ENCODE measurements around the gene RAB10.
"Not testable (repeated sequence)": the region's sequence is repeated elsewhere in the genome, so short reads cannot be mapped to it uniquely, and the experiment has no call there.

RAB10 gene

DNA sequence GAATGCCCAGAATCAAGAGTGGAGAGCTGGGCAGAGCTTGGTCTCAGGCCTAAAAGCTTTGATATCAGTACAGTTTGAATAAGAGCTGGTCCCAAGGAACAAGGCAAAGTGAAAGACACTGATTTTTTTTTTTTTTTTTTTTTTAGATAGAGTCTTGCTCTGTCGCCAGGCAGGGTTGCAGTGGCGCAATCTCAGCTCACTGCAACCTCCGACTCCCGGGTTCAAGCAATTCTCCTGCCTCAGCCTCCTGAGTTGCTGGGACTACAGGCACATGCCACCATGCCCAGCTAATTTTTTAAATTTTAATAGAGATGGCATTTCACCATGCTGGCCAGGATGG lies 17.2 kb upstream of the RAB10 start:
- DNase-seq: not testable (repeated sequence)

- DNase-seq: no peak
Observed at GRCh38 chr2:26017464-26018183, 16.3 kb upstream of the RAB10 start.

DNA sequence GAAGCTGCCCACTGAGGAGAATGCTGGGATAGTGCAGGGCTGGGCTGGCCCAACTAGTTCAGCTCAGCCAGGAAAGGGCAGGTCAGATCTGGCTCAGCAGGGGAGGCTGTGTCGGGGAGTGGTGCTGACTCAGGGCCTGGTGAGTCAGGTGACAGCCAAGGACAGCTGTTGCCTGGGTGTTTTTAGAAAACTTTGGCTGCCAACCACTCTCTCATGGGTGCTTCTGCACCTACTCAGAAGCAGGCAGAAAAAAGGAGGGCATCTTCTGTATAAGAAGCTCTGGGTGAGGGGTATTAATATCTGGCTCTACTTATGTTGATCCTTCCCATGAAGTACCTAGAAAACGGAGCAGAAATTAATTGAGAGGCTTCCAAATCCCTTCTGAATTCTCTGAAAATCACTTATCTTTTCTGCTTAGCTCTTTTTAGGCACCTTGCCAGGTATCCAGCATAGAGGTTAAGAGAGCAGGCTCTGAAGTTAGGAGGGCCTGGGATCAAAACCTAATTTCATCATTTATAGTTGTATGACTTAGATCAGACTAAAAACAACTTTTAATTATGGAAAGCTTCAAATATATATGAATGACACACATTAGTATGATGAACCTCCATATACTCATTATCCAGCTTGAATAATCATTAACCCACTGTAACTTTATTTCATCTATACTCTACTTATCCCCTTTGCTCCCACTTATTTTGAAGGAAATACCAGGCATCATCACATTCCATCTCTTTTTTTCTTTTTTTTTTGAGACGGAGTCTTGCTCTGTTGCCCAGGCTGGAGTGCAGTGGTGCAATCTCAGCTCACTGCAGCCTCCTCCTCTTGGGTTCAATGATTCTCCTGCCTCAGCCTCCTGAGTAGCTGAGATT lies 15.5 kb upstream of the RAB10 start:
- peak in 1 of 2 experiments; percentile 36 for DNase-seq

GRCh38 chr2:26020231-26020640 lies 13.6 kb upstream of the RAB10 start:
- DNase-seq: no peak

- DNase-seq: no peak
Observed at GRCh38 chr2:26024260-26024659, 9.6 kb upstream of the RAB10 start.

- no peak for DNase-seq
Observed at GRCh38 chr2:26025509-26025908, 8.4 kb upstream of the RAB10 start.

DNA sequence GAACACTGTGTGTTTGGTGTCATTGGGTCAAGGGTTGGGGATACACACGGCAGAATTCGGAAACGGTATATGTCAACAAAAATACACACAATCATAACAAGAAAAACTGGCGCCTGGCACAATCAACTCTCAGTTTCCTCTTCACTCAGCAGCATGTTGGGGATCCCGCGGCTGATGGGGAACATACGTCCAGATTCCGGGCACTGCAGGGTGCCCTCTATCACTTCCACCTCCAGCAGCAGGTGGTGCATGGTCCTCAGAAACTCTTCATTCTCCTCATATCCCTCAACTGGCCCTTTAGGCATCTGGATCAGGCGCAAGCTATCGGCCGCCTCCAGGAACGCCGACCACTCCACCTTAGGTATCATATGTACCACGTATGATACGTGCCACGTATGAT lies 5.8 kb upstream of the RAB10 start:
- DNase-seq: not testable (repeated sequence)

- DNase-seq: not testable (repeated sequence)
Observed at GRCh38 chr2:26032586-26033269, 1.2 kb upstream of the RAB10 start.

DNA sequence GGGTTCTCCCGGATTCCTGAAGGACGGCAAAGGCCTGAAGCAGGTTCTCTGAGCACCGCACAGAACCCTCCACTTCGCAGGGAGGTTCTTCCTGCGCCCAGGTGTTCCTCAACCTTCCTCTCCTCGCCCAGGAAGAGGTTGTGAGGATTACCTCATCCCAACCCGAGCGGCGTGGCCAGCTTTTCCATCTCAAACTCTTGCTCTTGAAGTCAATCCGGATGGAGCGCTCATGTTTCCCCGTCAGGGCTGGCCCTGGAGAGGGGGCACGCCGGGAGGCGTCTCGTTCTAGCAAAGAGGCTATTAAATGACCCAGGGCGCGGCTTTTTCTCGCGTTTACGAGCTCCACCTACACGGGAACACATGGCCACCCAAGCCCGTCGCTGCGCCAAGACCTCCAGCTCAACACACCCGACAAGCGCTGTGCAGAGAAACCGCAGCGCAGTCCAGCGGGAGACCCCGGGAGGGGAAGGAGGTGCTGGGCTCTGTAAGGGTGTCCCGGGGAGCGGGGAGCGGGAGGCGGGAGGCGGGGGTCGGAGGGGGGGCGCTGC lies 540 bp upstream of the RAB10 start:
- DNase-seq: peak; percentile 87 to 89

DNA sequence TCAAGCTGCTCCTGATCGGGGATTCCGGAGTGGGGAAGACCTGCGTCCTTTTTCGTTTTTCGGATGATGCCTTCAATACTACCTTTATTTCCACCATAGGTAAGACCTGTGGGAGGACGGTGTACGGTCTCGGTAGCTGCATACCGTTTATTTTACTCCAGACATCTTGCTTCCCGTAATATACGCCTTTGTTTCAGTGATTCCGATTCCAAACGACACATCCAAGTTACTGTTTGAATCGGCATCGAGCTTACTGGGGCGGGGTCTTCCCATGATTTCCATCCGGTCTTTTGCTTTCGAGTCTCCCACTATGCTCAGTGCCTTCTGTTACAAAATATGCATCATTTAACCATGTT lies 731 bp downstream of the RAB10 start:
- DNase-seq: peak in 1 of 2 experiments; percentile 37

- DNase-seq: peak; percentile 13 to 32
Observed at GRCh38 chr2:26035090-26035743, 1.3 kb downstream of the RAB10 start.

GRCh38 chr2:26039603-26040323 lies 5.9 kb downstream of the RAB10 start:
- no peak for DNase-seq

- no peak for DNase-seq
Observed at GRCh38 chr2:26043109-26043508, 9.2 kb downstream of the RAB10 start.

DNA sequence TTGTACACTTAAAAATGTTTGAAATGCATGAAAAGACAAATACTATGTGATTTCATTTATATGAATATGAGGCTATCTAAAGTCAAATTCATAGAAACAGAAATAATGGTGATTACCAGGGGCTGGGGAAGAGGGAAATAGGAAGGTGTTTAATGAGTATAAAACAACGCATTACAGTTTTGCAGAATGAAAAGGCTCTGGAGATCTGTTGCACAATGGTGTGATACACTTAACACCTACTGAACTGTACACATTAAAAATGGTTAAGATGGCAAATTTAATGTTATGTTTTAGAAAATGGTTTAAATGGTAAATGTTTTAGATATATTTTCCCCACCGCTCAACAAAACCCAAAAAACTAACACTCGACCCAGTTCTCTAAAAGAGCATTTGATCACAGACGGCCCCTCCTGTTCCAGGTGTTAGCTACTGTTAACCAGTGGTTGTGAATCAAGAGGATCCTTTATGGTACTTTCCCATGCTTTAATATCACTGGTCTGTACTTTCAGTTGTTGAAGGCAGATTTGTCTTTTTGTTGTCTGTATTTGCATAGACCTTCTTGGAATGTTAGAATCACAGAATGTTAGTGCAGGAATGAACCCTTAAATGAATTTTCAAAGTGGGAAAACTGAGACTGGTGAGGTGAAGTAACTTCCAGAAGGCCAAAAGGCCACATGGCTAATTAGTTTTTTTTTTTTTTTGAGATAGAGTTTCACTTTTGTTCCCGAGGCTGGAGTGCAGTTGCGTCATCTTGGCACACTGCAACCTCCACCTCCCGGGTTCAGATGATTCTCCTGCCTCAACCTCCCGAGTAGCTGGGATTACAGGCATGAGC lies 10.2 kb downstream of the RAB10 start:
- no peak for DNase-seq

- no peak for DNase-seq
Observed at GRCh38 chr2:26048791-26049190, 14.9 kb downstream of the RAB10 start.

DNA sequence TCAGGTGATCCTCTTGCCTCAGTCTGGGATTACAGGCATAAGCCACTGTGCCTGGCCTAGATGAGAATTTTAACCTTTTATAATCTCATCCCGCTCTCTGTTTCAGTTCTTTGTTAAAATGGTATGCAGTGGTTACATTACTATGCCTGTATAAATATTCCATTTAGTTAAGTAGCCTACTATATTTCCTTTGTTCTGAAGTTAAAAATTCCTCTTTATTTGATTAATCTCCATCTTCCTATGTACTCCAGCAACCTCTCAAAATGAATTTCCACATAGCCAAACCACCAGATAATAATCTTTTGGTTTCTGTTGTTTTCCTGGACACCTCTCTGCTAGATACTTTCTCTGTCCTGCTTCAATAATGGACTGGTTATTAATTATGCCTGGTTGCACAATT lies 15.8 kb downstream of the RAB10 start:
- DNase-seq: no peak

GRCh38 chr2:26052740-26053139 lies 18.9 kb downstream of the RAB10 start:
- DNase-seq: no peak

DNA sequence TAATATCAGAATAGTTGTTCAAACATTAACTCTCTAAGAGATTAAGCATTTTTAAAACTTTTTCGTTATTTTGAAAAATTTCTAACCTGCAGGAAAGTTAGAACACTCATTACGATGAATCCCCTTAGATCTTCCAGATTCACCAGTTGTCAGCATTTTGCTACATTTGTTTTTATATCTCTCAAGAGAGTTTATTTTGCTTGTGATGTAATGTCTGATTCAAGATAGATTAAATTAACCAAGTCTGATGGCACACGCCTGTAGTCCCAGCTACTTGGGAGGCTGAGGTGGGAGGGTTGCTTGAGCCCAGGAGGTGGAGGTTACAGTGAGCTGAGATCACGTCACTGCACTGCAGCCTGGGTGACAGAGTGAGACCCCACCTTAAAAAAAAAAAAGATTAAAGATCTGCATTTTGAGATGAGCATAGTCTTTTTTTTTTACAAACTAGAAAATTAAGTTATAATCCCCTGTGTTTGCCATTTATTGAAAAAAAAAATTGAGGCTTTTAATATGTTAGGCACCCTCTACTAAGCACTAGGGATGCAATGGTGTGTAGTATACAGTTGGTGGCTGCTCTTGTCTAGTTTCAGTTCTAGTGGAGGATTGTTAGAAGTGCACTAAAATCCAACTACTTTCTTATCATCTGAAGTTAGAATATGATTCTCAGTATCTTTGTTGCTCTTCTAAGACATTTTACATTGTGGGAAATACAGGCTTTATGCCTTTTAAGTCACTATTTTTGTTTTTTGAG lies 20.9 kb downstream of the RAB10 start:
- DNase-seq: peak; percentile 6 to 38

GRCh38 chr2:26058390-26058789 lies 24.5 kb downstream of the RAB10 start:
- DNase-seq: no peak

DNA sequence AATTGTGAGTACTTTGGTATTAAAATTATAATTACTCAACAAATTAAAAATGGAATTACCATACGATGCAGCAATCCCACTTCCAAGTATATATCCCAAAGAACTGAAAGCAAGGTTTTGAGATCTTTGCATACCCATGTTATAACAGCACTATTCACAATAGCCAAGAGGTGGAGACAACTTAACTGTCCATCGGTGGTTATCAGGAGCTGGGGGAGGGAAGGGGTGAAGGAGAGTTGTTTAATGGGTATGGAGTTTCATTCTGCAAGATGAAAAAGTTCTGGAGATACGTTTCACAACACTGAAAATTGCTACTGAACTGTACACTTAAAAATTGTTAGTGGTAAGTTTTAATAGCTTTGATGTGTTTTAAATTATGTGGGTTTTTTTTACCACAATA lies 25.7 kb downstream of the RAB10 start:
- DNase-seq: no peak

DNA sequence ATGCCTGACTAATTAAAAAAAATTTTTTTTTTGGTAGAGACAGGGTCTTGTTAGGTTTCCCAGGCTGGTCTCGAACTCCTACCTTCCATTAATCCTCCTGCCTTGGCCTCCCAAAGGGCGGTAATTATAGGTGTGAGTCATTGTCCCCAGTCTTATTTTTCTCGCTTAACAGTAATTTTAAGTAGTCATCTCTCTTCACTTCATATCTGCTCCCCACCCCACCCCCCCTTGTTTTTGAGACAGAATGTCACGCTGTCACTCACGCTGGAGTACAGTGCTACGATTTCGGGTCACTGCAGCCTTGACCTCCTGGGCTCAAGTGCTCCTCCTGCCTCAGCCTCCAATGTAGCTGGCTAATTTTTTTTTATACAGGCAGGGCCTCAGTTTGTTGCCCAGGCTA lies 27.7 kb downstream of the RAB10 start:
- DNase-seq: no peak

Measured in Kasumi-1 (cell line).